GM06990 (cell line): ENCODE measurements around the gene SLC35F1.

Source experiments
- DNase-seq: peaks from one replicate; pipeline ENCODE4 v3.0.0-alpha.2; 2011; ENCODE audit not compliant: insufficient read length; ENCODE audit errors: extremely low read depth
- H3K27me3 ChIP-seq: replicated peaks from 2 replicates; pipeline ENCODE4 v1.6.0; 2011; ENCODE audit warnings: low read length; ENCODE audit not compliant: control insufficient read depth, insufficient read depth
- H3K36me3 ChIP-seq: 2 replicates; pipeline ENCODE4 v1.5.1; 2011; ENCODE audit warnings: low read length; ENCODE audit not compliant: control insufficient read depth, insufficient read depth
- H3K4me3 ChIP-seq: replicated peaks from 2 replicates; pipeline ENCODE4 v1.5.1; 2011; ENCODE audit warnings: low read depth, mild to moderate bottlenecking, control low read depth, low read length
- CTCF ChIP-seq: IDR thresholded peaks from 2 replicates; pipeline ENCODE4 v1.5.1; 2011; ENCODE audit warnings: low read length, control low read depth, mild to moderate bottlenecking, inconsistent platforms; ENCODE audit not compliant: insufficient read depth, poor library complexity, severe bottlenecking

The SLC35F1 gene

DNA sequence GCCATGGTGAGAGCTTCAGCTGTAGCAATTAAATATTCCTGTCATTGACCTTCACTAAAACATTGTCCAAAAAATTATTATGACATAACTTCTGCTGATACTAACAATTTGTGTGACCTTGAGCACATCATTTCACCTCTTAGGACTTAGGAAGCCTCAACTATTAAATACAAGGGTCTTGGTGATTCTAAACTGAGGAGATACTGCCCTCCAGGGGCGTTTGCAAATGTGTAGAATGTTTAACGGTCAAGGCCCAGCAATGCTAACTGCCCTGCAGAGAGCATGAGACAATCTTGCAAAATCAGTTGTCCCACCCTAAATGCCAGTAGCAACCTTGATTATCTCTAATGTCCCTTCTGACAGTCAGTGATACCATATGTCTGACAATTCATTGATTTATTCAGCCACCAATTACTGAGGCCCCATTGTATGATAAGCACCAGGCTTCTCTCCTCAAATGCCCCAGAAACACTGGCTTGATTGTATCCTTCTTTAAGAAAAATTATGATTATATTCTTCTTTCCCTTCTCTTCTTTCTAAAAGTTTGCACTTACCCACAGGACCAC, 356.9 kb downstream of the SLC35F1 start:
- Histone ChIP-seq H3K36me3 (no peaks in the 10 kb centered on the region), H3K27me3 (no peaks in the 10 kb centered on the region), H3K4me3 (no peak overlapping the region)
- no peak for DNase-seq
- peak; percentile 29 for TF ChIP-seq CTCF

DNA sequence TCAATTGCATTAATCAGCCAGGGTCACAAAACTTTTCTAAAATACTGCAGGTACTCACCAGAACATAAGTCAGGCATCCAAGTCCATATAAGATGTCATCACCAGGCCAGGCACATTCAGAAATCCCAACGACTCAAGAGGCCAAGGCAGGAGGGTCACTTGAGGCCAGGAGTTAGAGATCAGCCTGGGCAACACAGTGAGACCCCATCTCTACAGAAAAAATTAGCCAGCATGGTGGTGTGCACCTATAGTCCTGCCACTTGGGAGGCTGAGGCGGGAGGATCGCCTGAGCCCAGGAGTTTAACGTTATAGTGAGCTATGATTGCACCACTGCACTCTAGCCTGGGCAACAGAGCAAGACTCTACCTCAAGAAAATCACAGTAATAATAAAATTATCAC, 362.6 kb downstream of the SLC35F1 start:
- H3K27me3 ChIP-seq: no peaks in the 10 kb centered on the region
- H3K36me3 ChIP-seq: no peaks in the 10 kb centered on the region
- no peak for TF ChIP-seq CTCF
- DNase-seq: no peak
- no peak overlapping the region for H3K4me3 ChIP-seq

GRCh38 chr6:118277631-118278030, 370.6 kb downstream of the SLC35F1 start:
- no peak for DNase-seq
- Histone ChIP-seq H3K27me3 (peaks cover 1% of the 10 kb centered on the region; the same call in 1 of the 2 replicates), H3K4me3 (no peak overlapping the region), H3K36me3 (no peaks in the 10 kb centered on the region)
- no peak for TF ChIP-seq CTCF

- peak; percentile 32 for DNase-seq
- Histone ChIP-seq H3K36me3 (no peaks in the 10 kb centered on the region), H3K27me3 (peaks cover 1% of the 10 kb centered on the region; the same call in 1 of the 2 replicates), H3K4me3 (no peak overlapping the region)
- no peak for TF ChIP-seq CTCF
Measured at GRCh38 chr6:118280210-118280609, 373.1 kb downstream of the SLC35F1 start.

GRCh38 chr6:118281291-118281690, 374.2 kb downstream of the SLC35F1 start:
- H3K27me3 ChIP-seq: peaks cover 1% of the 10 kb centered on the region; the same call in 1 of the 2 replicates
- TF ChIP-seq CTCF: no peak
- H3K36me3 ChIP-seq: no peaks in the 10 kb centered on the region
- DNase-seq: no peak
- no peak overlapping the region for H3K4me3 ChIP-seq

GRCh38 chr6:118283766-118284165, 376.7 kb downstream of the SLC35F1 start:
- Histone ChIP-seq H3K27me3 (peaks cover 1% of the 10 kb centered on the region; the same call in 1 of the 2 replicates), H3K36me3 (no peaks in the 10 kb centered on the region), H3K4me3 (no peak overlapping the region)
- DNase-seq: no peak
- TF ChIP-seq CTCF: peak; percentile 73
